ENCODE results near the gene ZNF212.

Gene ZNF212

DNA sequence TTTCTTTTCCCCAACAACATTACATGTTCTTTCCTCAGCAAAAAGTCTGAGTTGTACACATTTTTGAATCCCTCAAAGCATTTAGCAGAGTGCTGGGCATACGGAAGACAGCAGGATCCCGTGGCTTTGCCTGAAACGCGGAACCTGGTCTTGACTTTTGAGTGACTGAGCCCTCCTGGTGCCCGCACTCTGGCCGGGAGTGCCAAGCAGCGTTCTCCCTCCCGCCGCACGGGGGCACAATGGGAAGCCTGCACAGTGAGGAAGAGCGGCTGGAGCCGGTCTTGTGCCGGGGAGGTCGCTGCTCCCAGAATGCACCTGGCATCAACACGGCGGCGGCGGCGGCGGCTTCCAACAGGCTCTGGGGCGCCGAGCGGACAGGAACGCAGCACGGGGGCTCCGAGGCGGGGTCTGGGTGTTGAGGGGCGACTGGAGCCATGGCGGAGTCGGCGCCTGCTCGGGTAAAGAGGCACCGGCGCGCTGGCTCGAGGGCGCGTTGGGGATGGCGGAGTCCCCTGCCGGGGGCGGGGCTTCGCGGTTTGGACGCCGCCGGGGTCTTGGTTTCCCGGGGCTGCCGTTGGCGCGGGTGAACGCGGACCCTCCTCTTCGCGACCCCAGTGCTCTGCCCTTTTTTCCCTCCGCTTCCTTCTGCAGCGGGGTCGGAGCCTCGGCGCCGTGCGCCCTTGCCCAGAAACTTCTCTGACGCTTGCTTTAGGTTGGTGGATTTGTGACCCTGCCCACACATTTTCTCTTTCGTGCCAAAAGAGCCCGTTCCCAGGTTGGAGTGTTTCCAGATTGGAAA lies at the start of gene ZNF212:
TSS of gene ZNF212 (plus strand) at position 307 of the 799 bp plus-strand sequence. CDS start at position 435, 128 bp downstream.
- H3K9ac ChIP-seq (ENCODE audit: low read length): peak within 1 kb of the TSS; percentile 93
- H3K27me3 ChIP-seq (ENCODE audit: control insufficient read depth, insufficient read depth, low read length): no peaks in the 10 kb centered on the region
- peaks cover 13% of the 10 kb centered on the region for H3K4me1 ChIP-seq (ENCODE audit: control insufficient read depth, insufficient read depth, low read length)
- no peaks in the 10 kb centered on the region for H3K9me3 ChIP-seq (ENCODE audit: control insufficient read depth, low read length)
- no peaks in the 10 kb centered on the region for H3K36me3 ChIP-seq (ENCODE audit: control insufficient read depth, insufficient read depth, low read length)
- peak within 1 kb of the TSS; percentile 96 for H3K4me3 ChIP-seq (ENCODE audit: low read length)

DNA sequence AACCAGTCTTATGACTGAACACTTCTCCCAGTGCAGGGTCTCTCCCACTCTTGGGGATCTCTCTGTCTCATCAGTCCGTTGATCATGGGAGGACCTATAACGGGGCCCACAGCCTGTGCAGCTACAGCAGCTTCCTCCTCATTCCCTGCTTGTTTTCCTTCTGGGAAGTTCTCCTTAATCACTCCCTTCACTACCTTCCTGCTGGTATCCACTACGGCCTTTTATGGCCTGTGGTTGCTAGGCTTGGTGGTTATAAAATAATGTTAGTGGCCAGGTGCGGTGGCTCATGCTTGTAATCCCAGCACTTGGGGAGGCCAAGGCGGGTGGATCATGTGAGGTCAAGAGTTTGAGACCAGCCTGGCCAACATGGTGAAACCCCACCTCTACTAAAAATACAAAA lies 47.6 kb upstream of the ZNF212 start:
- no peak overlapping the region for H3K9ac ChIP-seq (ENCODE audit: low read length)
- H3K4me1 ChIP-seq (ENCODE audit: control insufficient read depth, insufficient read depth, low read length): peaks cover 13% of the 10 kb centered on the region
- no peaks in the 10 kb centered on the region for H3K27me3 ChIP-seq (ENCODE audit: control insufficient read depth, insufficient read depth, low read length)
- no peaks in the 10 kb centered on the region for H3K36me3 ChIP-seq (ENCODE audit: control insufficient read depth, insufficient read depth, low read length)
- no peaks in the 10 kb centered on the region for H3K9me3 ChIP-seq (ENCODE audit: control insufficient read depth, low read length)
- no peak overlapping the region for H3K4me3 ChIP-seq (ENCODE audit: low read length)

DNA sequence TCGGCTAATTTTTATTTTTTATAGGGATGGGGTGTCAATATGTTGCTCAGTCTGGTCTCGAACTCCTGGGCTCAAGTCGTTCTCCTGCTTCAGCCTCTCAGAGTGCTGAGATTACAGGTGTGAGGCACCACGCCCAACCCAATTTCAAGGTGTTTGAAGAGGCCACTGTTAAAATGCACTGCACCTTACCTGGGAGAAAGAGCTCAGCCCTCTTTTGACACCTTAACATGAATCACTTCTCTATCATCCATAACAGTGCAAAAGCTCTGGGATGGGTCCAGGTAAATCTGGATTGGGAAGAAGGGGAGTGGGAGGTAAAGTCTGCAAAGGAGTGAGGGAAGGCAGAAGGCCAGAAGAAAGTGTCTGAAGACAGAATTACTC lies 44.7 kb upstream of the ZNF212 start:
- peak overlapping the region; percentile 63 for H3K4me3 ChIP-seq (ENCODE audit: low read length)
- H3K4me1 ChIP-seq (ENCODE audit: control insufficient read depth, insufficient read depth, low read length): peaks cover 23% of the 10 kb centered on the region
- H3K9me3 ChIP-seq (ENCODE audit: control insufficient read depth, low read length): no peaks in the 10 kb centered on the region
- H3K36me3 ChIP-seq (ENCODE audit: control insufficient read depth, insufficient read depth, low read length): peaks cover 13% of the 10 kb centered on the region
- H3K27me3 ChIP-seq (ENCODE audit: control insufficient read depth, insufficient read depth, low read length): no peaks in the 10 kb centered on the region
- peak overlapping the region; percentile 82 for H3K9ac ChIP-seq (ENCODE audit: low read length)

- H3K9ac ChIP-seq (ENCODE audit: low read length): peak within 1 kb of the TSS; percentile 93
- H3K4me3 ChIP-seq (ENCODE audit: low read length): peak within 1 kb of the TSS; percentile 67
- H3K36me3 ChIP-seq (ENCODE audit: control insufficient read depth, insufficient read depth, low read length): peaks cover 17% of the 10 kb centered on the region
- H3K27me3 ChIP-seq (ENCODE audit: control insufficient read depth, insufficient read depth, low read length): no peaks in the 10 kb centered on the region
- no peaks in the 10 kb centered on the region for H3K9me3 ChIP-seq (ENCODE audit: control insufficient read depth, low read length)
- H3K4me1 ChIP-seq (ENCODE audit: control insufficient read depth, insufficient read depth, low read length): peaks cover 23% of the 10 kb centered on the region
Observed at GRCh38 chr7:149195180-149196150, 44.0 kb upstream of the ZNF212 start, which contains the start of gene ZNF282. Gene ZNF282 (plus strand): TSS chr7:149195546. CDS start chr7:149195590, 44 bp downstream.

DNA sequence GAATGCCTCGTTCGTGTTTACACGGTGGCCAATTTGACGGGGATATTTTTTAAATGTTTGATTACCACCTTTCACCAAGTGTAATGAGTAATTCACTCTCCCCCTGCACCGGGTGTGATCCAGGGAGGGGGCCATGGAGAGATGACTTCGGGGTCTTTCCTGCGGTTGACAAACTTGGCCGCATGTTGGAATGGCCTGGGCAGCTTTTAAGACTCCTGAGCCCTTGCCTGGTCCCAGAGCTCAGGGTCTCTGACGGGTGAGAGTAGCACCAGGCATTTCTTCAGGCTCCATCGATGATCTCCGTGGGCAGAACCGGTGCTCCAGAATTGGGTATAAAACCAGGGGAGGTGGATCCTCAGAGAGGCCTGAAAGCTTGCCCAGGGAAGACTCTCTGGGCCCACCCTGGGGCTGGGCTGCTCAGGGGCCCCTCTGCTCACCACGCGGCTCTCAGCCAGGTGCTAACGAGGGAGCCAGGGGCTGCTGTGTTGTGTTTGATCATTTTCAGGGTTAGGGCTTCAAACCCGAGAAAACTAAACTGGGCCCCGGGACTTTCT lies 43.2 kb upstream of the ZNF212 start:
- H3K27me3 ChIP-seq (ENCODE audit: control insufficient read depth, insufficient read depth, low read length): no peaks in the 10 kb centered on the region
- peak overlapping the region; percentile 93 for H3K9ac ChIP-seq (ENCODE audit: low read length)
- peak overlapping the region; percentile 67 for H3K4me3 ChIP-seq (ENCODE audit: low read length)
- peaks cover 23% of the 10 kb centered on the region for H3K4me1 ChIP-seq (ENCODE audit: control insufficient read depth, insufficient read depth, low read length)
- no peaks in the 10 kb centered on the region for H3K9me3 ChIP-seq (ENCODE audit: control insufficient read depth, low read length)
- peaks cover 17% of the 10 kb centered on the region for H3K36me3 ChIP-seq (ENCODE audit: control insufficient read depth, insufficient read depth, low read length)

- Histone ChIP-seq H3K4me3 (ENCODE audit: low read length) (peak overlapping the region; percentile 67), H3K4me1 (ENCODE audit: control insufficient read depth, insufficient read depth, low read length) (peaks cover 23% of the 10 kb centered on the region), H3K9ac (ENCODE audit: low read length) (peak overlapping the region; percentile 93), H3K9me3 (ENCODE audit: control insufficient read depth, low read length) (no peaks in the 10 kb centered on the region), H3K27me3 (ENCODE audit: control insufficient read depth, insufficient read depth, low read length) (no peaks in the 10 kb centered on the region), H3K36me3 (ENCODE audit: control insufficient read depth, insufficient read depth, low read length) (peaks cover 17% of the 10 kb centered on the region)
Observed at GRCh38 chr7:149196705-149197171, 42.7 kb upstream of the ZNF212 start.

- peaks cover 17% of the 10 kb centered on the region for H3K36me3 ChIP-seq (ENCODE audit: control insufficient read depth, insufficient read depth, low read length)
- peaks cover 23% of the 10 kb centered on the region for H3K4me1 ChIP-seq (ENCODE audit: control insufficient read depth, insufficient read depth, low read length)
- H3K4me3 ChIP-seq (ENCODE audit: low read length): no peak overlapping the region
- H3K9me3 ChIP-seq (ENCODE audit: control insufficient read depth, low read length): no peaks in the 10 kb centered on the region
- H3K9ac ChIP-seq (ENCODE audit: low read length): no peak overlapping the region
- no peaks in the 10 kb centered on the region for H3K27me3 ChIP-seq (ENCODE audit: control insufficient read depth, insufficient read depth, low read length)
Observed at GRCh38 chr7:149197675-149198074, 41.8 kb upstream of the ZNF212 start.

DNA sequence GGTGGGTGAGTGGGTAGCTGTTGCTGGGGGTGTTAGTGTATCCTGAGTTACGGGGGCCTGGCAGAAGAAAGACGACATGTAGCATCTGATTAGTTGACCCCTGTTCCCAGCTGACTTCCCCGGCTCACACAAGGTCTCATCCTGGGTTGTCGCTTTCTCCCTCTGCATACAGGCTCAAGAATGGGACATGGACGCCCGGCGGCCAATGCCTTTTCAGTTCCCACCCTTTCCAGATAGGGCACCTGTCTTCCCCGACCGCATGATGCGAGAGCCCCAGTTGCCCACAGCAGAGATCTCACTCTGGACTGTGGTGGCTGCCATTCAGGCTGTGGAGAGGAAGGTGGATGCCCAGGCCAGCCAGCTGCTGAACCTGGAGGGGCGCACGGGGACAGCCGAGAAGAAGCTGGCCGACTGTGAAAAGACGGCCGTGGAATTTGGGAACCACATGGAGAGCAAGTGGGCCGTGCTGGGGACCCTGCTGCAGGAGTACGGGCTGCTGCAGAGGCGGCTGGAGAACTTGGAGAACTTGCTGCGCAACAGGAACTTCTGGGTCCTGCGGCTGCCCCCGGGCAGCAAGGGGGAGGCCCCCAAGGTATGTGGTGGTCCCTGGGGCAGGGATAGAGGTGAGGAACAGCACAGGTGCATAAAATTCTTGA lies 41.2 kb upstream of the ZNF212 start:
- Histone ChIP-seq H3K4me3 (ENCODE audit: low read length) (no peak overlapping the region), H3K27me3 (ENCODE audit: control insufficient read depth, insufficient read depth, low read length) (no peaks in the 10 kb centered on the region), H3K9ac (ENCODE audit: low read length) (no peak overlapping the region), H3K9me3 (ENCODE audit: control insufficient read depth, low read length) (no peaks in the 10 kb centered on the region), H3K36me3 (ENCODE audit: control insufficient read depth, insufficient read depth, low read length) (peaks cover 17% of the 10 kb centered on the region), H3K4me1 (ENCODE audit: control insufficient read depth, insufficient read depth, low read length) (peaks cover 23% of the 10 kb centered on the region)

- Histone ChIP-seq H3K27me3 (ENCODE audit: control insufficient read depth, insufficient read depth, low read length) (no peaks in the 10 kb centered on the region), H3K9me3 (ENCODE audit: control insufficient read depth, low read length) (no peaks in the 10 kb centered on the region), H3K4me3 (ENCODE audit: low read length) (no peak overlapping the region), H3K36me3 (ENCODE audit: control insufficient read depth, insufficient read depth, low read length) (peaks cover 24% of the 10 kb centered on the region), H3K4me1 (ENCODE audit: control insufficient read depth, insufficient read depth, low read length) (peaks cover 23% of the 10 kb centered on the region), H3K9ac (ENCODE audit: low read length) (no peak overlapping the region)
Observed at GRCh38 chr7:149199234-149199995, 40.0 kb upstream of the ZNF212 start.

- Histone ChIP-seq H3K36me3 (ENCODE audit: control insufficient read depth, insufficient read depth, low read length) (peaks cover 36% of the 10 kb centered on the region), H3K4me1 (ENCODE audit: control insufficient read depth, insufficient read depth, low read length) (peaks cover 12% of the 10 kb centered on the region), H3K9me3 (ENCODE audit: control insufficient read depth, low read length) (no peaks in the 10 kb centered on the region), H3K4me3 (ENCODE audit: low read length) (no peak overlapping the region), H3K27me3 (ENCODE audit: control insufficient read depth, insufficient read depth, low read length) (no peaks in the 10 kb centered on the region), H3K9ac (ENCODE audit: low read length) (no peak overlapping the region)
Observed at GRCh38 chr7:149202831-149203231, 36.6 kb upstream of the ZNF212 start.
